ENCODE results near the gene FIG4. TPM values are rescaled to one million over a fixed set of nuclear protein-coding genes. Genes with fewer than 3 reads are reported as not detected.

FIG4 gene
- polyA plus RNA-seq, 3 donors = 27.2 to 65.3 (median 53.7) TPM

GRCh38 chr6:109799129-109799528 is 108.0 kb downstream of the FIG4 start:
- H3K9me3 Mint-ChIP-seq = no peaks in the 10 kb centered on the region
- TF ChIP-seq CTCF (IDR thresholded peaks at IDR 0.05) = no peak
- WGBS (ENCODE audit: insufficient coverage) = no CpG with 5 or more reads among the region's 5 CpGs

DNA sequence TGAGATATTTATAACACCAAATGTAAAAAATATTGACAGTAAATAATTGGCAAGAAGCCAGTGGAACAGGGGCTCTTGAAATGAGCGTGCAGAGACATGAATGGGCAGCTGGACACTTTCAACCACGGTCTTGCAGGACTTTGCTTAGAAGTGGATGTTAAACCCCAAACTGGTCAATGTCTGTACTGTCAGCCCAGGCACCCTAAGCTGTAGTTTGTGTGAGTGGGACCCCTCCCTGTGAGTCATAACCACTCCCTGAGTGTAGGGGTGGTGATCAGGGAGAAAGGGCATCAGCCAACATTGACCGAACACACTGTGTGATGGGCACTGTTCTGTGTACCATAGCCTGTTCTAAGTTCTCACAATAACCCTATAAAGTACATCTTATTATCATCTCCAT is 108.6 kb downstream of the FIG4 start:
- 100% methylated on average over 2 of the region's 3 CpGs for WGBS (ENCODE audit: insufficient coverage)
- Histone ChIP-seq H3K4me2 (replicated peaks; ENCODE audit: extremely low read depth, low read length, poor library complexity, severe bottlenecking) (no peak overlapping the region), H3K79me2 (ENCODE audit: insufficient read depth, low read length) (no peaks in the 10 kb centered on the region), H3K4me3 (replicated peaks in 1 of 3; ENCODE audit: low read depth in 2 of 3, low read length in 3 of 3) (no peak overlapping the region), H4K20me1 (ENCODE audit: insufficient read depth, low read length) (no peaks in the 10 kb centered on the region), H3K9ac (ENCODE audit: insufficient read depth, low read length, poor library complexity, severe bottlenecking) (no peak overlapping the region), H3K4me1 (ENCODE audit: control insufficient read depth in 1 of 2, insufficient read depth in 2 of 2, low read length in 2 of 2) (no peaks in the 10 kb centered on the region), H3K27me3 (ENCODE audit: control insufficient read depth in 2 of 2, insufficient read depth in 2 of 2, low read length in 2 of 2) (no peaks in the 10 kb centered on the region), H2AFZ (ENCODE audit: insufficient read depth, low read depth, low read length, poor library complexity, severe bottlenecking) (no peak overlapping the region), H3K9me3 (replicated peaks in 1 of 2; ENCODE audit: control insufficient read depth in 1 of 2, insufficient read depth in 1 of 2, low read length in 2 of 2) (no peaks in the 10 kb centered on the region), H3K27ac (ENCODE audit: low read depth in 1 of 2, low read length in 2 of 2) (no peak overlapping the region), H3K36me3 (replicated peaks in 1 of 2; ENCODE audit: control insufficient read depth in 1 of 2, insufficient read depth in 2 of 2, low read length in 2 of 2) (peaks cover 63 to 89% of the 10 kb centered on the region in 2 donors)
- no peaks in the 10 kb centered on the region for H3K4me1 Mint-ChIP-seq
- TF ChIP-seq CTCF (IDR thresholded peaks at IDR 0.05) = no peak
- no peak for DNase-seq
- H3K36me3 Mint-ChIP-seq = peaks cover 67 to 88% of the 10 kb centered on the region in 2 donors
- no peak overlapping the region for H3K27ac Mint-ChIP-seq
- no peak overlapping the region for H3K4me3 Mint-ChIP-seq
- H3K27me3 Mint-ChIP-seq (ENCODE audit: low read depth in 3 of 3) = no peaks in the 10 kb centered on the region
- no peaks in the 10 kb centered on the region for H3K9me3 Mint-ChIP-seq
- intact Hi-C loops (cut with micrococcal nuclease) = no loop called here

More at GRCh38 chr6:109799129-109799528, 108.0 kb downstream of the FIG4 start:
- Mint-ChIP-seq H3K4me3 (no peak overlapping the region), H3K27ac (no peak overlapping the region), H3K27me3 (ENCODE audit: low read depth in 3 of 3) (no peaks in the 10 kb centered on the region), H3K4me1 (no peaks in the 10 kb centered on the region), H3K36me3 (peaks cover 69 to 90% of the 10 kb centered on the region in 2 donors)
- no peak overlapping the region for H2AFZ ChIP-seq (ENCODE audit: insufficient read depth, low read depth, low read length, poor library complexity, severe bottlenecking)
- intact Hi-C loops (cut with micrococcal nuclease) = no loop called here
- H3K27ac ChIP-seq (ENCODE audit: low read depth in 1 of 2, low read length in 2 of 2) = peak overlapping the region in 1 of 2 donors; percentile 6
- no peaks in the 10 kb centered on the region for H3K79me2 ChIP-seq (ENCODE audit: insufficient read depth, low read length)
- H3K36me3 ChIP-seq (replicated peaks in 1 of 2; ENCODE audit: control insufficient read depth in 1 of 2, insufficient read depth in 2 of 2, low read length in 2 of 2) = peaks cover 61 to 90% of the 10 kb centered on the region in 2 donors
- no peak overlapping the region for H3K4me3 ChIP-seq (replicated peaks in 1 of 3; ENCODE audit: low read depth in 2 of 3, low read length in 3 of 3)
- H3K9ac ChIP-seq (ENCODE audit: insufficient read depth, low read length, poor library complexity, severe bottlenecking) = no peak overlapping the region
- H3K27me3 ChIP-seq (ENCODE audit: control insufficient read depth in 2 of 2, insufficient read depth in 2 of 2, low read length in 2 of 2) = no peaks in the 10 kb centered on the region
- DNase-seq = no peak
- H4K20me1 ChIP-seq (ENCODE audit: insufficient read depth, low read length) = no peaks in the 10 kb centered on the region
- no peak overlapping the region for H3K4me2 ChIP-seq (replicated peaks; ENCODE audit: extremely low read depth, low read length, poor library complexity, severe bottlenecking)
- no peaks in the 10 kb centered on the region for H3K9me3 ChIP-seq (replicated peaks in 1 of 2; ENCODE audit: control insufficient read depth in 1 of 2, insufficient read depth in 1 of 2, low read length in 2 of 2)
- no peaks in the 10 kb centered on the region for H3K4me1 ChIP-seq (ENCODE audit: control insufficient read depth in 1 of 2, insufficient read depth in 2 of 2, low read length in 2 of 2)
